Glutamatergic neuron (in vitro differentiated cells): ENCODE data around the gene NECTIN2. TPM values are rescaled to one million over a fixed set of nuclear protein-coding genes. Genes with fewer than 3 reads are reported as not detected.
A peak's percentile ranks its signal among the peaks of the same experiment; 100 is the strongest.

Experiments
- DNase-seq: peaks from one replicate; pipeline ENCODE4 v3.0.0; 2022
- H3K27ac Mint-ChIP-seq: one replicate; pipeline ENCODE4 v1.8.0; 2020; ENCODE audit warnings: mild to moderate bottlenecking, mixed read lengths, inconsistent platforms; ENCODE audit not compliant: unreplicated experiment
- H3K27me3 Mint-ChIP-seq: one replicate; pipeline ENCODE4 v1.8.0; 2020; ENCODE audit warnings: mild to moderate bottlenecking, moderate library complexity, mixed read lengths, inconsistent platforms; ENCODE audit not compliant: unreplicated experiment
- H3K36me3 Mint-ChIP-seq: one replicate; pipeline ENCODE4 v1.8.0; 2020; ENCODE audit warnings: mild to moderate bottlenecking, mixed read lengths, inconsistent platforms; ENCODE audit not compliant: unreplicated experiment
- H3K4me1 Mint-ChIP-seq: one replicate; pipeline ENCODE4 v1.8.0; 2020; ENCODE audit warnings: mild to moderate bottlenecking, low read depth, mixed read lengths, inconsistent platforms; ENCODE audit not compliant: unreplicated experiment
- H3K4me3 Mint-ChIP-seq: one replicate; pipeline ENCODE4 v1.8.0; 2020; ENCODE audit warnings: mild to moderate bottlenecking, mixed read lengths, inconsistent platforms; ENCODE audit not compliant: unreplicated experiment
- H3K9me3 Mint-ChIP-seq: one replicate; pipeline ENCODE4 v1.8.0; 2020; ENCODE audit warnings: mild to moderate bottlenecking, moderate library complexity, mixed read lengths, inconsistent platforms; ENCODE audit not compliant: unreplicated experiment
- total RNA-seq: library from RNA; stranded (reverse); fragmentation: NEBNext Ultra II Directional; extraction: Animal tissue kit (Norgen Biotek cat#: 25700); gene quantifications from one replicate; pipeline ENCODE4 v1.2.1, GENCODE V29; 2021; ENCODE audit not compliant: unreplicated experiment
- TF ChIP-seq, protein P1 (sequence below): fragments of 200-600 bp; sonication (generic); IDR thresholded peaks from one replicate; pipeline ENCODE4 v1.5.0; 2021; ENCODE audit not compliant: partially characterized antibody, unreplicated experiment

The NECTIN2 gene
- total RNA-seq, 1 donor from 2014 or later = 108 TPM

DNA sequence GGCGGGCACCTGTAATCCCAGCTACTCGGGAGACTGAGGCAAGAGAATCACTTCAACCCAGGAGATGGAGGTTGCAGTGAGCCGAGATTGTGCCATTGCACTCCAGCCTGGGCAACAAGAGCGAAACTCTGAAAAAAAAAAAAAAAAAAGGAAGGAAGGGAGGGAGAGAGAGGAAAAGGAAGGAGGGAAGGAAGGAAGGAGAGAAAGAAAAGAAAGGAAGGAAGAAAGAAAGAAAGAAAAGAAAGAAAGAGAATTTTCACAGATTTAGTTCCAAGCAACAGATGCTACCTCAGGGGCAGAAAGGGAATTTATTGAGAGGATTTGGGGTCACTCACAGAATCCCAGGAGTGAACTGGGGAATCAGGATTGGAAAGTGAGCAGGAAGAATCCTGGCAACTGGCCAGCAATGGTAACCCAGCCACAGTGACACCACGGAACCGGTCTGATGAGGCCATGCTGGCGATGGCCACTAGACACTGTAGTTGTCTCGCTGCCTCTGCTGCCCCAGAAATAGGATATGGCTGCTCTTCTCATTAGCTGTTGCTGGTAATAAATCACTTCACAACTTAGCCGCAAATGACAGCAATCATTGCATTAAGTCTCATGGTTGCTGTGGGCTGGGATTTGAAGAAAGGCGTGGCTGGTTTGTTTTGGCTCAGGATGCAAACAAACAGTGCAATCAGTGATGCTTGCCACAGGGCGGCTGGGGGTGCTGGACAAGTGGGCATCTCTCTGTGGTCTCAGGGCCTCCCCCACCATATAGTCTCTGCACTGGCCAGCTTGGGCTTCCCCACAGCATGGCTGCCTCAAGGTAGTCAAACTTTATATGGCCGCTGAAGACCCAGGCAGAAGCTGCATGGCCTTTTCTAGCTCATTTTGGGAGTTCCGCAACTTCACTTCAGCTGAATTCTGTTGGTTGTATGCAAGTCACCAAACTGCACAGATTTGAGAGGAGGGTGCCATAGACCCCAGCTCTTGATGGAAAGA lies 42.4 kb upstream of the NECTIN2 start:
- TF ChIP-seq, protein P1, sequence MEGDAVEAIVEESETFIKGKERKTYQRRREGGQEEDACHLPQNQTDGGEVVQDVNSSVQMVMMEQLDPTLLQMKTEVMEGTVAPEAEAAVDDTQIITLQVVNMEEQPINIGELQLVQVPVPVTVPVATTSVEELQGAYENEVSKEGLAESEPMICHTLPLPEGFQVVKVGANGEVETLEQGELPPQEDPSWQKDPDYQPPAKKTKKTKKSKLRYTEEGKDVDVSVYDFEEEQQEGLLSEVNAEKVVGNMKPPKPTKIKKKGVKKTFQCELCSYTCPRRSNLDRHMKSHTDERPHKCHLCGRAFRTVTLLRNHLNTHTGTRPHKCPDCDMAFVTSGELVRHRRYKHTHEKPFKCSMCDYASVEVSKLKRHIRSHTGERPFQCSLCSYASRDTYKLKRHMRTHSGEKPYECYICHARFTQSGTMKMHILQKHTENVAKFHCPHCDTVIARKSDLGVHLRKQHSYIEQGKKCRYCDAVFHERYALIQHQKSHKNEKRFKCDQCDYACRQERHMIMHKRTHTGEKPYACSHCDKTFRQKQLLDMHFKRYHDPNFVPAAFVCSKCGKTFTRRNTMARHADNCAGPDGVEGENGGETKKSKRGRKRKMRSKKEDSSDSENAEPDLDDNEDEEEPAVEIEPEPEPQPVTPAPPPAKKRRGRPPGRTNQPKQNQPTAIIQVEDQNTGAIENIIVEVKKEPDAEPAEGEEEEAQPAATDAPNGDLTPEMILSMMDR = no peak
- Mint-ChIP-seq H3K27ac (no peak overlapping the region), H3K4me1 (no peaks in the 10 kb centered on the region), H3K27me3 (peaks cover 4% of the 10 kb centered on the region), H3K9me3 (no peaks in the 10 kb centered on the region), H3K4me3 (no peak overlapping the region), H3K36me3 (no peaks in the 10 kb centered on the region)
- no peak for DNase-seq

- Mint-ChIP-seq H3K4me3 (no peak overlapping the region), H3K9me3 (peaks cover 1% of the 10 kb centered on the region), H3K27ac (no peak overlapping the region), H3K36me3 (no peaks in the 10 kb centered on the region), H3K27me3 (peaks cover 1% of the 10 kb centered on the region), H3K4me1 (peaks cover 4% of the 10 kb centered on the region)
- TF ChIP-seq, protein P1 = no peak
- DNase-seq = no peak
Observed at GRCh38 chr19:44806291-44806690, 39.8 kb upstream of the NECTIN2 start.

- TF ChIP-seq, protein P1 = no peak
- DNase-seq = no peak
- Mint-ChIP-seq H3K9me3 (peaks cover 1% of the 10 kb centered on the region), H3K4me3 (no peak overlapping the region), H3K27ac (no peak overlapping the region), H3K4me1 (peaks cover 4% of the 10 kb centered on the region), H3K27me3 (peaks cover 5% of the 10 kb centered on the region), H3K36me3 (no peaks in the 10 kb centered on the region)
Observed at GRCh38 chr19:44807162-44807561, 38.9 kb upstream of the NECTIN2 start.

DNA sequence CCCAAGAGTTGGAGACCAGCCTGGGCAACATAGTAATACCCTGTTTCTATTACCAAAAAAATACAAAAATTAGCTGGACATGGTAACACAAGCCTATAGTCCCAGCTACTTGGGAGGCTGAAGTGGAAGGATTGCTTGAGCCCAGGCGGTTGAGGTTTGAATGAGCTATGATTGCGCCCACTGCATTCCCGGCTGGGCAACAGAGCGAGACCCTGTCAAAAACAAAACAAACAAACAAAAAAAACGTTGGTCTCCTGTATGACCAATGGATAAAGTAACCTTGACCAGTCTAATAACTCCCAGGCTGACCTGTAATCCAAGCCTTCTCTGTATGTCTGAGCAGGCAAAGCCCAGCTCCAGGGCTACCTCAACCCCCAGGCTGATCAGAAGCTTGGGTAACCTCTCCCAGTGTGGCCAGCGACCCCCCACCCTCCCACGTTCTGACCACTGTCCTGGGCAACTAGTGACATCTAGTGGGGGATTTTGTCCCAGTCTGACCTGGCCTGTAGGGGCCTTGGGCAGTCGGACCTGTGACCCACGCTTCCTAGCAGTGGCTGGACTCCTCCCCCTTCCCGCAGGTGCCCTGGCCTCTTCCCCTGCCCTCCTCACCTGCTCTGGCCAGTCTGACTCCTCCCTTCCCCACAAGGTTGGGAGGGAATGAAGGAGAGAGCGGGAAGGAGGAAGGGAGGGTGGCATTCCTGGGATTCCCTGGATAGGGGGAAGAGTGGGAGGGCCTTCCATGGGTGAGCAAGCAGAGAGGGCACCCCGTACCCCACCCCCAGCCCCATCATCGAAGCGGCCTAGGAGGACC lies 38.2 kb upstream of the NECTIN2 start:
- Mint-ChIP-seq H3K4me1 (peaks cover 4% of the 10 kb centered on the region), H3K27me3 (peaks cover 5% of the 10 kb centered on the region), H3K27ac (no peak overlapping the region), H3K4me3 (peak overlapping the region; percentile 64), H3K36me3 (no peaks in the 10 kb centered on the region), H3K9me3 (peaks cover 1% of the 10 kb centered on the region)
- DNase-seq = peak; percentile 69
- TF ChIP-seq, protein P1 = peak; percentile 47
